Measurements from ENCODE around the gene IL13.
A peak's percentile ranks its signal among the peaks of the same experiment; 100 is the strongest.

IL13 gene

GRCh38 chr5:132673488-132673887 lies 15.5 kb downstream of the IL13 start:
- no peak for DNase-seq

- no peak for DNase-seq
Observed at GRCh38 chr5:132673939-132674630, 16.1 kb downstream of the IL13 start, which contains the start of gene IL4. Gene IL4 (plus strand): TSS chr5:132673989. CDS start chr5:132674051, 62 bp downstream.

DNA sequence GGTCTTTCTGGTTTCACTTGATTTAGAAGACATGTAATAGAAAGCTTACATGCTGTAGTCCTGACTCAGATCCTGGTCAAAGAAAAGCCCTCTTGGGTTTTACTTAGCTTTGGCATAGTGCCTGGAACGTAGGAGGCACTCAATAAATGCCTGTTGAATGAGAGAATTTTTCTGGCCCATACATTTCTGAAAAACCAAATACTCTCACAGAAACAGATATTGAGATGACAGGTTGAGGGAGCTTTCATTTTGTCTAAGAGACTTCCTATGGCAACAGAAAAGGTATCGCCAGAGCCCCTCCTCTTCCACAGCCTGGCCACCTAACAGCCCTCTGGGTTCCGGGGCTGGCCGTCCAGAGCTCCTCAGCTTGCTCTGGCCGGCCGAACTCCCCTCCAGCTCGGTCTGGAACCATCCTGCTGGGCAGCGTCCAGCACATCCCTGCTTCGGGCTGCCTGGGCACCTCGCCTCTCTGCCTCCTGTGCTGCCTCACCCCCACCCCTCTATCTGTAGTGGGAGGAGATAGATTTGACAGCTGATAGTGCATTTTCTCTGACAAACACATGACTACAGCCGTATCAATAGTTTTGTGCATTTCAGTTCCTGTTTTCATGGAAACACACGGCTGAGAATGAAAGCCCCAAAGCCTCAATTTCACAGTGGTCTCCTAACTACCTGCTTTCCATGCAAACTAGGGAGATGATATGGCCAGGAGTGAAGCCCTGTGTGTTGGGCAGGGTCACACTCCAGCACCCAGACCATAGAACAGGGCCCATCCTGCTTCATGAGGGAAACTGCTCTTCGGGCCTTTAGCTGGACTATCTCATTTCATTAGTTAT lies 16.9 kb downstream of the IL13 start:
- DNase-seq, result no peak

GRCh38 chr5:132675936-132676689 lies 18.1 kb downstream of the IL13 start:
- no peak for DNase-seq

DNA sequence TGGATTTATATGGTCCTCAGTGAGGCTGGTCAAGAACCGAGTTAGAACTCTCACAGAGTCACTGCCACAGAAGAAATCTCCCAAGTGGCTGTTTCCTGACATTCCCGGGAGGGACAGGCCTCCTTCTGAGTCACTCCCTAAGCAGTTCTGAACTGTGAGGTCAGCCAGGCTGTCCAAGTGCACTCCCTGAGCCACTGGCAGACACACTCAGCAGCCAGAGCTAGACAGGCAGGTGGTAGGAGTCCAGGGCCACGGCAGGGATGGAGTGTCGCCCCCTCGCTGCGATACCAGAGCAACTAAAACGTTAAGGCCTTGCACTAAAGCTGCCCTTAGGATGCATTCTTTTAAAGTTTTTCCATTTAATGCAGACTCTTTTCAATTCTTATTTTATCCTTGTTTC lies 19.2 kb downstream of the IL13 start:
- no peak for DNase-seq

DNA sequence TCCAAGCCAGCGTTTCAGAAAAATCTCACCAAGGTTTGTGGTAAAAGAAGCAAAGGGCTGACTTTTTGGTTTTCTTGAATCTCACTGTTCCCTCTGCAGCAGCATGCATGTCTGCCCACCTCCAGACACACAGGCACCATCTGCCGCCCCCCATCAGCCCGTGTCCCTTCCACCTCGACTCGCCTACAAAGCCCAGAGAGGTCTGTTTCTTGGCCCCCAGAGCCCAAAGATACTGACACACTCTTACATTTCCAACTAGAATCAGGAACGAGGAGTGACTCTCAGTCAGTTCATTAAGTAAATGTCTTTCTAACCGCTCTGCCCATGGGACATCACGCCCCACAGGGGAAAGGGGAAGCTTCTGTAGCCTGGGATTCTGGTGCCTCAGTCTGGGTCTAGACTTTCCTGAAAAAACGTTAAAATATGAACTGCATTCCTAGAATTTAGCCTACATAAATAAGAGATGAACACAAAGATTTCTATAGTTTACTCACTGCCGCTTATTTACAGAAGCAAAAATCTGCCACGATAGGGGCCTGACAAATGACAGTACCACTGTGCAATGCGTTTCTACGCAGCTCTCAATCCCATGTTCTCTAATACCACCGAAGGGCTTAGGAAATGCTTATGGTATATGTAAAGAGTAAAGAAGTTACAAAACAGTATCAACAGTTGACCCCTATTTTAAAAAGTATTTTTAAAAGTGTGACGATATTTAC lies 19.9 kb downstream of the IL13 start:
- no peak for DNase-seq

DNA sequence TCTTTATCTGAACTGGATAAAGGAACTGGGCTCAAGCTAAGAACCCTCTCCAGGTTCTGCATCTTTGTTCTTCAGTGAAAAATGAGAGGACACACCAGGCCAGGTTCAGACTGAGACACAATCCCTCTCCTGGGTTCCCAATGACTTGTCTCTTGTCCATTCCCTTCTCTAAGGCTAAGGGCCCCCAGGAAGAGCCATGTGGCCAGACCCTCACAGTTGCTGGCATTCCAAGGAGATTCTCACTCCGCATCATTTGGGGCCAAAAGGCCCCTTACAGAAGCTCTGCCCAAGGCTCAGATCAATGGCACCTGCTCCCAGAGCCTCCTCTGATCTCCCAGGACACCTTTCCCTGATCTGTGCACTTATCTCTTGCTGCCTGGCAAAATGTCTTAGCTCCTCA lies 20.8 kb downstream of the IL13 start:
- no peak for DNase-seq

GRCh38 chr5:132679166-132679565 lies 21.2 kb downstream of the IL13 start:
- no peak for DNase-seq

- no peak for DNase-seq
Observed at GRCh38 chr5:132679717-132680380, 21.9 kb downstream of the IL13 start.

- no peak for DNase-seq
Observed at GRCh38 chr5:132680780-132681475, 23.0 kb downstream of the IL13 start.

- DNase-seq, result no peak
Observed at GRCh38 chr5:132681476-132681831, 23.5 kb downstream of the IL13 start.

- no peak for DNase-seq
Observed at GRCh38 chr5:132681983-132682382, 24.0 kb downstream of the IL13 start.

DNA sequence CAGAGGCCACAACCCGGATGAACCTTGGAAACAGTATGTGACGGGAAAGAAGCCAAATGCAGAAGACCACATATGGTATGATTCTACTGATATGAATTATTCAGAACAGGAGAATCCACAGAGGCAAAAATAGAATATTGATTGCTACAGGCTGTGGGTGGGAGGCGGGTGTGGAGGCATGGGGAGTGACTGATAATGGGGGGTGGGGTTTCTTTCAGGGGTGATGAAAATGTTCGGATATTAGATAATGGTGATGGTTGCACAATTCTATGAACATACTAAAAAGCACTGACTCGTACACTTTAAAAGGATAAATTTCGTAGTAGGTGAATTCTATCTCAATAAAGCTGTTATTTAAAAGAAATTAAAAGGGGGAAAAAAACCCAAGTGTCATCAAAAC lies 26.5 kb downstream of the IL13 start:
- no peak for DNase-seq

GRCh38 chr5:132684922-132685720 lies 27.1 kb downstream of the IL13 start:
- no peak for DNase-seq

DNA sequence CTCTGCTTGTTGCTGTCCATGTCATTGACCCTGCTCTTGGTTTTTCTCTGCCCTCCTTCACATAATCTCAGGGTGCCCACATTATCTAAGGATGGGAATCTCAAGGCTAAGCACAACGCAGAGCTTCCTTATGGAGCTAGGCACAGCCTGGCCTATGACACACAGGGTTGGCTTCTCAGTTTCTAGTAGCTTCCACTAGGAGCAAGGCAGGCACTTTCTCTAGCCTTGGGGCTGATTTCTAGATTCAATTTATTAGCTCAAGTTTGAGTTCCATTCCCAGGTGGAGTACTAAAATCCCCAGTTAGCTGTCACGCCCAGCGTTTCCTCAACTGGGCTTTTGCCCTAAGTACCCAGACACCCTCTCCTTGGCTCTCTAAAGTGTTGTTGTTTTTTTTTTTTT lies 28.2 kb downstream of the IL13 start:
- DNase-seq, result no peak

DNA sequence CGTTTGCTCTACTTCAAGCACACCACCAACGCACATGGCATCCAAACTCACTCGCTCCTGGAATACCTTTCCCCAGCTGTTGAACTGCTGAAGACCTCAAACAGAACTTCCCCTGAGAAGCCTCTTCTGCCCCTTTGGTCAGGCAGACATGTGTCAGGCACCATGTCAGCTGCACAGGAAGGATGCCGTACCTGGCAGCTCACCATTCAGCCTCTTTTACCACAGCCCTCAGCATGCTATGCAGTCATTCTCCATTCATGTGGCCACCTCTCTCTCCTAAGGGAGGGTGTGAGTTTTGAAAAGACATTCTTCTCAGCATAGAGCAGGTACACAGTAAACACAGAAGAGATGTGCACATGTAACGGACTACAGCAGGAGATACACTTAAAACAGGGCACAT lies 30.0 kb downstream of the IL13 start:
- peak; percentile 53 for DNase-seq

GRCh38 chr5:132688536-132689339 lies 30.8 kb downstream of the IL13 start:
- no peak for DNase-seq

- no peak for DNase-seq
Observed at GRCh38 chr5:132689513-132689912, 31.5 kb downstream of the IL13 start.

DNA sequence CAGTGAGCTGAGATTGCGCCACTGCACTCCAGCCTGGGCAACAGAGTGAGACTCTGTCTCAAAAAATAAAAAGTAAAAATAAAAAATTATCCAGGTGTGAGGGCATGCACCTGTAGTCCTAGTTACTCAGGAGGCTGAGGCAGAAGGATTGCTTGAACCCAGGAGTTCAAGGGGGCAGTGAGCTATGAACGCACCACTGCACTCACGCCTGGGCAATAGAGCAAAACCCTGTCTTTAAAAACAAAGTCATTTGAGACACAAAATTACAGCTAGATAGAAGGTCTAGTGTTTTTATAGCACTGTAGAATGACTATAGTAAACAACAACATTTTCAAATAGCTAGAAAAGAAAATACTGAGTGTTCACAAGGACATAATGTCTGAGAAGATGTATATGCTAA lies 32.2 kb downstream of the IL13 start:
- no peak for DNase-seq

Data from activated gamma-delta T cell treated with Interleukin-2 at 50 U/mL for 16 hours (primary cell).